NOMO-1 (cell line): ENCODE results near the gene DNAJC1.

Experiments used
- DNase-seq, 2 experiments: peaks; one replicate each; lab custom pipeline; 2025; ENCODE audit not compliant: unreplicated experiment in 2 of 2; lab: John Stamatoyannopoulos, UW

The DNAJC1 gene

GRCh38 chr10:22010973-22011408 lies 7.5 kb upstream of the DNAJC1 start:
- peak in 1 of 2 experiments; percentile 25 for DNase-seq

DNA sequence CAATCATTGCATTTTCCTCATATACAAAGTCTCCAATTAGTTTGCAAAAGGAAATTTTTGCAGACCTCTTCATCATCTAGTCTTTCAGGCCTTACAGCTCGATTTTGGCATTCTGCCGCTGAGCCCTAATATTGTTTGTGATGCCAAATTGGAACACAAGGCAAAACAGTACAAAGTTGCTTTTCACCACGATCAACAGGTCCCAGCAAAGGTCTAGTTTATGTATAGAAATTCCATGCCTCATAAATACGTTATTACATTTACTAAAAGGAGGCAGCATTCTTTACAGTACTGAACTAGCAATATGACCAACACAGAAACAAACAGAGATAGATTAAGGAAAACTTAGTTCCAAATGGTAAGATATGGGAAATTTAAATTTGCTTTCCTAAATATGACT lies 7.0 kb upstream of the DNAJC1 start:
- DNase-seq = no peak

DNA sequence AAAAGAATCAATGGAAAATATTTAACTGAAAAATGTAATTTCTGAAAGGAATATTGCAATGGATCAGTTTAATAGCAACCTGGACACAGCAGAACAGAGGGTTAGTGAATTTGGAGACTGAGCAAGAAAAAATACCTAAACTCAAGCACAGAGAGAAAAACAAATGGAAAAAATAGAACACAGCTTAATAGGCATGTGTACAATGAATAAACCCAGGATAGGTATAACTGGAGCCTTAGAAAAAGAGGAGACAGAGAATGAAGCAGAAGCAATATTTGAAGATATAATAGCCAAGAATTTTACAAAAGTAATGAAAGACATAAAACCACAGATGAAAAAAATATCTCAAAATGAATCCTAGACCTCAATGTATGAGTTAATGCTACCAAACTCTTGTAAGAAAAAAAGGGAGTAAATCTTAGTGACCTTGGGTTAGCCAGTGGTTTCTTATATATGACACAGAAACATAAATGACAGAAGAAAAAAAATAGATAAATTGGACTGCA lies 2.9 kb upstream of the DNAJC1 start:
- DNase-seq = no peak

DNA sequence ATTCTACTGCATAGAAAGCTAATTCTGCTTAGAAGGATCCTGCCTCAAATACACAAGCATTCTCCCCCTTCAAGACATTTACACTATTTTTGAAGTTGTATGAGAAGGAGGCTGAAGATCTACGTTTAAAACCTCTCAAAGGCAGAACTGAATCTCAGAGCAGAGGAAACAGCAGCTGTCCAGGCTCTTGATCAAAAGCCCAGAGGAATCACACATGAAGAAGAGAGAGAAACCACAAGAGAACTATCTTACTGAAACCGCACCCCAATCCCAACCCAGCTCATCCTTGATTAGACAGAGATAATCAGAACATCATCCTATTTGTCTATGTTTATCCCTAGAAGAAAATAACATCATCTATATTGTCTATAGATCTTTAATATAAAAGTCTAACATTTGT lies 2.2 kb upstream of the DNAJC1 start:
- DNase-seq = no peak

- no peak for DNase-seq
Measured at GRCh38 chr10:22003964-22004281, 393 bp upstream of the DNAJC1 start.

DNA sequence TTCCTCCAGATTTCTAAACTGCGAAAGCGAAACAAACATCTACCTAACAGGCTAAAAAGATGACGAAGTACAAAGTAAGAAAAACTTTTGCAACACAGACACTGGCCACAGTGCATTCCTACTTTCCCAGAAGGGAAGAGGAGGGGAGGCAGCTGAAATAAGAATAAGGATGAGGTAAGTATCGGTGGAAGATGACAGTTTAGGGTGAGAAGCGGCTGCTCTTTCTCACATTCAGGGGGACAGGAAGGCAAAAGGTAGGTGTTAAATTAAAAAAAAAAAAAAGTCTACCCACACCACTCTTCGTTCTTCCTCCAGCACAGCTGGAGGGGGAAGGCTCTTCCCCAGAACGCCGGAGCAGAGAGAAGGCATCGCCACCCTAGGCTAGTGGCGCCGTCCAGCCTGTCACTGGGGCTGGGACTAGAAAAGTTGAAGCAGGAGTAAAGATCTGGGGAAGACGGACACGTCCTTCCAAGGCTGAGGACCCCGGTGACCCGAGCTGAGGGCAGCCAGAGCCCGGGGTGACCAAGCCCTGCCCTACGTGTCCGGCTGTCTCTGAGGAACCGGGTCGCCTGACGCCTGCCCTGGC lies 846 bp downstream of the DNAJC1 start:
- DNase-seq = peak in 1 of 2 experiments; percentile 55

DNA sequence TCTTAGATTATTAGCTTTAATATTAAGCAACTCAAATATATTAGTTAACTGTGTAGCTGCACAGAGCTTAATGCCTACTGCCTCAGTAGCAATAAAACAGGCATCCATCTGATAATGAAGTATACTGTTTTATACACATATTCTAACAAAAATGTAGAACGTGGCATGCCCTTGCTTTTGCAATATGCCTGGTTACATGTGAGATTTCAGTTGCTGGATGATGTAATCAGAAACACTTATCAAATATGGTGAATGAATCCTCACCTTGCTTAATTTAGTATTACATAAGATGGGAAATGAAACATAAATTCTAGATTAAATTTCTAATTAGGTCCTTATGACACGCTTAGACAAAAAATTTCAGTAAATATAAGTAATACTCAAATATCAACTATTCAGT lies 8.0 kb downstream of the DNAJC1 start:
- DNase-seq = peak; percentile 46 to 83

- DNase-seq = peak; percentile 57 to 73
Measured at GRCh38 chr10:21993360-21994001, 10.0 kb downstream of the DNAJC1 start.

DNA sequence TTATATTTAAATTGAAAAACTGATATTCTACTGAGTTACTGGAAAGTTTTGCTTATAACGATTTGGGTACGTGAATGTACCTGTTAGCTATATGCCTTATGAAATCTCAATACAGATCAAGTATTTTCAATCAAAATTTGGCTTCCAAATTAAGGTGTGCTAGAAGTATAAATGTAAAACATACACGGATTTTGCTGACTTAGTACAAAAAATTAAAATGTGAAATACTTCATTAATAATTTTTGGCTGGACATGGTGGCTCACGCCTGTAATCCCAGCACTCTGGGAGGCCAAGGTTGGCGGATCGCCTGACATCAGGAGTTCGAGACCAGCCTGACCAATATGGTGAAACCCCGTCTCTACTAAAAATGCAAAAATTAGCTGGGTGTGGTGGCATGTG lies 11.7 kb downstream of the DNAJC1 start:
- no peak for DNase-seq

DNA sequence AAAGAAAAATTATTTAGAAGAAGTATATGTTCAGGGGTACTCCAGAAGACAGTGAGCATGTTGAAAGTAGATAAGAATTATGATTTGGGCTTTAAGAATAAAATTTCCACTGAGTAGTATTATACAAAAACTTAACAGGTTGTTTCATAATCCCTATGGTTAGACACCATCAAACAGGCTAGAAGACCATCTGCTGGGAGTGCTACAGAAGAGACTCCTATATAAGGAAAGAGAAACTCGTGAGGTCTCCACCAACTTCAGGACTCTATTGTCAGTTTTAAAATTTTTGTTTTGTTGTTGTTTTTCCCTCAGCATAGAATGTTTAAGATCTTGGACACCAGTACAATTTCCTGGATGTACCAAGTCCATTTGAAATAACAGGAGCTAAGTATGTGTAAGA lies 13.1 kb downstream of the DNAJC1 start:
- DNase-seq = peak in 1 of 2 experiments; percentile 28

DNA sequence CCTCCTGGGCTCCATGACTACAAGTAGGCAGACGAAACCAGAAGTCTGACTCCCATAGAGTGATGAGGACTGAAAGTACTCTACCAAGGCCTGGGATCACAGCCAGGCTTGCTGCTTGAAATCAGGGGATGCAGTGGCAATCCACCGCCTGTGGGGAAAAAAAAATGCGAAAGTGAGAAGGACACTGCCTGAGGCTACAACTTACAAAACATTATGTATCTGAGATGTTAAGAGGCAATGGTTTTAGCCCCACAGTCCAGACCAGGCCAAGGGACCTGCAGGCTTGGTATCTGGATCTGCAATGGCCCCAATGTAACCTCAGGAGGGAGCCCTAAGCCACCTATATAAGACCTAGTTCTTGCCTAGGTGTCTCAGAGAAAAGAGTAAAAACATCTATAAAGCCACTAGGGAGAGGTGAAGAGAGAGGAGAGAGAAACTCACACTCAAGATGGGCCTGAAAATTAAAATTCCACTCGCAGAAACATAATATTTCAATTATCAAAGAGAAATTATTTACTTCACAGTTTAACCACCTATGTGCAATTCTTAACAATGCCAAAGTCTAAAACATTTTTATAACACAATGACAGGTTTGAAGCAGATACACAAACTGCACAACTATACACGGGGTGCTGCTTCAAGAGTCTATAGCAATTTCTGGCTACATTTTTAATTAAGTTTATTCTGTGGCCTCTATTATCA lies 13.9 kb downstream of the DNAJC1 start:
- DNase-seq = peak; percentile 60 to 78

DNA sequence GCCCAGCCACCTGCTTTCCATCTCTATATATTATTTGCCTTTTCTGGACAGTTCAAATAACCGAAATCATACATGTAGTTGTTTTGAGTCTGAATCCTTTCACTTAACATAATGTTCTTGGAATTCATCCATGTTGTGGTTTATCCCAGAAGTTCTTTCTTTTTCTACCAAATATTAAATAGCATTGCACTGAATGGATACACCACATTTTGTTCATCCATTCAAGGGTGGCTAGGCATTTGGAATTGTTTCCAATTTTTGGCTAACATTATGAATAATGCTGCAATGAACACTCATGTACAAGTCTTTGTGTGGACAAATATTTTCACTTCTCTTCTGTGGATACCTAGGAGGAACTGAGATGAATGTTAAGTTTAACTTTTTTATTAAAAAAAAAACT lies 18.0 kb downstream of the DNAJC1 start:
- peak in 1 of 2 experiments; percentile 43 for DNase-seq

DNA sequence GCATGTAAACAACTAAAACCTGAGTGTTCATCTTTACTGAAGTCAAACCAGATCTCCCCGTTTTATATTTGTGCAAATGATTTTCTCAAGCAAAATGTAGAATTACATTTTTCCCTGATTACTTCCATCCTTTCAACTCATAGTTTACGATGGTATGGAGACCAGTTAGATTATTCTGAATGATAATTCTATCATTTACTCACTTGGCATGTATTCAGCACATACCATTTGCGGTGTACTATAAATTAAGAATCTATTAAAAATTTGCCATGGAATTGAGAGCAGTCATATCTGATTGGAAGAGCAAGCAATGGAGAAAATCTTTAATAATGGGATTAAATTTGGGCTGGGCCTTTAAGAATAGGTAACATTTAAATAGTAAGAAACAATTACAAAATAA lies 22.4 kb downstream of the DNAJC1 start:
- no peak for DNase-seq

DNA sequence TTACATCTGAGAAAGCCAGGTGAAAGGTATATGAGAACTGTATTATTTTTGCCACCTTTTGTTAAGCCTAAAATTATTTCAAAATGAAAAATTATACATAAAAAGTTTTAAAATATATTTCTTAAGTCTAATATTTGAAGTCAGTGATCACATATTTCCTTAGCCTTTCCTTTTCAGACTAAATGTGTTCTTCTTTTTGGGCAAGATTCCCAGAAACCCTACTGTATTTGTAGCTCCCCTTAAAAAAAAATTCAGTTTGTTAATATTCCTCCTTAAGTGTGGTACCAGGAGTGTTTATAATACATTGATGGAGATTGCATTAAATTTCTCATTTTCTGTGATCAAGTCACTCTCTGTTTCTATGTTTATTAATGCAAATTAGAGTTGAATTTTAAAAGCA lies 22.8 kb downstream of the DNAJC1 start:
- no peak for DNase-seq

GRCh38 chr10:21978191-21978862 lies 25.2 kb downstream of the DNAJC1 start:
- DNase-seq = no peak

GRCh38 chr10:21976739-21977138 lies 26.8 kb downstream of the DNAJC1 start:
- DNase-seq = peak; percentile 53 to 80

- peak in 1 of 2 experiments; percentile 42 for DNase-seq
Measured at GRCh38 chr10:21976280-21976679, 27.2 kb downstream of the DNAJC1 start.

DNA sequence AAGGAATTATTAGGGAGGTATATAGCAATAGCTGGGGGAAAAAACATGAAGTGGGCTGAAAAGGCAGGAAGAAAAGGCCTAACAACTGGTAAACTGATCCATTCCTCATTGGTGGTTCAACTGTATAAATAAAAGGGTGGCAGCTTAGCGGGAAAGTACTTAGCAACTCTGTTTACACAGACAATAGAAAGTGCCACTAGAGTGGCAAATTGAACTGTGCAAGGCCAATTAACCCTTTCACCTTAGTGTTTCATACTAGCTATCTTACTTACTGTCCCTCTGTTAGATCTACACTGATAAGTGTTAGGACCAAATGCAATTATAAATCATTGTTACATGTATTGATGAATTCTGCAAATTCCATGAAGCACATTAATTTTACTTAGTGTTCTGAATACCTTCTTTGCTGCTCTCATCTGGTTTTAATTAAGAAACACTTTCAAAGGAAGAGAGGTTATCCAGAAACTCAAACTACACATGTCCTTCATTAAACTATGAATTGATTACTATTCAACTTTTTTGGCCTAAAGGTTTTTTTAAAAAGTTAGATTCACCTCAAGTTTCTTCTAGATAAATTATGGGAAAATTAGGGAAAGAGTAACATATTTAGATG lies 28.0 kb downstream of the DNAJC1 start:
- peak in 1 of 2 experiments; percentile 55 for DNase-seq

DNA sequence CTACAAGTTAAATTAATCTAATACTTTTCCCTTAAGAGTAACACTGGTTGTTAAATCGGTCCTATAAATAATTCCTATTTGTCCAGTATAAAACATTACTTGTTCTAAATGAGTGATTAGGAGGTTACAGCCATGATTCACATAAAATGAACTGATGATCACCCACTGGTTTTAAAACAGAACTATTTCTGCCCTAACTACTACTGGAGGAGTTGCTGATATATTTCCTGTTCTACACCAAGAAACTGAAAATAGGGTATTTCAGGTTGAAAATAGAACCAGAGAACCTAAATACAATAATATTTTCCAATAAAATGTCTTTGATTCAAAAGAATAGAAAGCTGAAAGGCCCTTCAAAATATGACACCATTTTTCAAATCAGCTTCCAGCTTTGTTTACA lies 30.9 kb downstream of the DNAJC1 start:
- peak in 1 of 2 experiments; percentile 49 for DNase-seq

- peak in 1 of 2 experiments; percentile 47 for DNase-seq
Measured at GRCh38 chr10:21969326-21970287, 33.9 kb downstream of the DNAJC1 start.
